Measurements from ENCODE around the gene TXLNA.

The TXLNA gene

GRCh38 chr1:32241001-32241763, 61.7 kb downstream of the TXLNA start:
- ChIA-PET POLR2A (ENCODE audit: low non-redundant PET) (interaction anchor here (0.6 kb wide), 1 partner anchor 28 kb away, joined by 4 read pairs; no protein-coding TSS in a partner anchor), CTCF (interaction anchor here (0.5 to 2.1 kb wide), 10 partner anchors 10 to 745 kb away, joined by 3 to 18 read pairs (median 4); partner anchors contain the start of gene TXLNA)
- no peak for TF ChIP-seq CTCF (conservative IDR thresholded peaks at IDR 0.05; ENCODE audit: low read depth)
- H3K27ac ChIP-seq = peak overlapping the region; percentile 63
- DNase-seq (ENCODE audit: low spot score) = no peak

GRCh38 chr1:32242341-32242851, 62.9 kb downstream of the TXLNA start:
- TF ChIP-seq CTCF (conservative IDR thresholded peaks at IDR 0.05; ENCODE audit: low read depth) = no peak
- no peak overlapping the region for H3K27ac ChIP-seq
- POLR2A ChIA-PET (ENCODE audit: low non-redundant PET) = no interaction called here
- CTCF ChIA-PET = interaction anchor here (0.7 kb wide), 2 partner anchors 93 to 555 kb away, joined by 3 read pairs; partner anchors contain the start of gene MARCKSL1
- DNase-seq (ENCODE audit: low spot score) = no peak

- POLR2A ChIA-PET (ENCODE audit: low non-redundant PET) = no interaction called here
- no peak for TF ChIP-seq CTCF (conservative IDR thresholded peaks at IDR 0.05; ENCODE audit: low read depth)
- no peak for DNase-seq (ENCODE audit: low spot score)
- CTCF ChIA-PET = no interaction called here
- H3K27ac ChIP-seq = peak within 1 kb of the TSS; percentile 66
Measured at GRCh38 chr1:32246888-32247273, 67.4 kb downstream of the TXLNA start, which contains the start of gene FAM167B. Gene FAM167B, plus strand, starts transcription at chr1:32247222. Its CDS starts 200 bp downstream, at chr1:32247422.

GRCh38 chr1:32247452-32247851, 68.0 kb downstream of the TXLNA start:
- ChIA-PET POLR2A (ENCODE audit: low non-redundant PET) (no interaction called here), CTCF (interaction anchor here (0.6 to 1.2 kb wide), 3 partner anchors 12 to 256 kb away, joined by 3 to 16 read pairs (median 3); no protein-coding TSS in a partner anchor)
- H3K27ac ChIP-seq = peak overlapping the region; percentile 66
- TF ChIP-seq CTCF (conservative IDR thresholded peaks at IDR 0.05; ENCODE audit: low read depth) = no peak
- no peak for DNase-seq (ENCODE audit: low spot score)

All from RWPE1 (cell line).